ENCODE data around the gene WDR86.

The WDR86 gene, protein sequence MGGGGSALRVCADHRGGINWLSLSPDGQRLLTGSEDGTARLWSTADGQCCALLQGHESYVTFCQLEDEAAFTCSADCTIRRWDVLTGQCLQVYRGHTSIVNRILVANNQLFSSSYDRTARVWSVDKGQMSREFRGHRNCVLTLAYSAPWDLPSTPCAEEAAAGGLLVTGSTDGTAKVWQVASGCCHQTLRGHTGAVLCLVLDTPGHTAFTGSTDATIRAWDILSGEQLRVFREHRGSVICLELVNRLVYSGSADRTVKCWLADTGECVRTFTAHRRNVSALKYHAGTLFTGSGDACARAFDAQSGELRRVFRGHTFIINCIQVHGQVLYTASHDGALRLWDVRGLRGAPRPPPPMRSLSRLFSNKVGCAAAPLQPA

GRCh38 chr7:151409667-151410404 is at the start of gene WDR86:
Gene WDR86, minus strand, starts transcription at chr7:151410038. Its CDS starts 449 bp downstream, at chr7:151409589.
- no peak for DNase-seq (ENCODE audit: low read depth, low spot score)

GRCh38 chr7:151457534-151457933 is 47.7 kb upstream of the WDR86 start:
- no peak for DNase-seq (ENCODE audit: low read depth, low spot score)

GRCh38 chr7:151456782-151457181 is 46.9 kb upstream of the WDR86 start:
- DNase-seq (ENCODE audit: low read depth, low spot score): no peak

DNA sequence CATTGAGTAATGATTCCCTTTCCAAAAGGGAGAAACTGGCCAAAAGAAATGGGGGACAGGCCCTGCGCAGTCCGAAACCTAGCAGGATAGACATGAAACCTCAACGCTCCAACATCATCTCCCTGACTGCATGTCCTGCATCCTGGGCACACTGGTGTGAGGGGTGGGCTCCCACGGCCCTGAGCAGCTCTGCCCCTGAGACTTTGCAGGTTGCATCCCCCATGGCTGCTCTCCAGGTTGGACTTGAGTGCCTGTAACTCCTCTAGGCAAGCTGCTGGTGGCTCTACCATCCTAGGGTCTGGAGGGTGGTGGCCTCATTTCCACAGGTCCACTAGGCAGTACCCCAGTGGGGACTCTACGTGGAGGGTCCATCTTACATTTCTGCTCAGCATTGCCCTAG is 46.4 kb upstream of the WDR86 start:
- DNase-seq (ENCODE audit: low read depth, low spot score): no peak

DNA sequence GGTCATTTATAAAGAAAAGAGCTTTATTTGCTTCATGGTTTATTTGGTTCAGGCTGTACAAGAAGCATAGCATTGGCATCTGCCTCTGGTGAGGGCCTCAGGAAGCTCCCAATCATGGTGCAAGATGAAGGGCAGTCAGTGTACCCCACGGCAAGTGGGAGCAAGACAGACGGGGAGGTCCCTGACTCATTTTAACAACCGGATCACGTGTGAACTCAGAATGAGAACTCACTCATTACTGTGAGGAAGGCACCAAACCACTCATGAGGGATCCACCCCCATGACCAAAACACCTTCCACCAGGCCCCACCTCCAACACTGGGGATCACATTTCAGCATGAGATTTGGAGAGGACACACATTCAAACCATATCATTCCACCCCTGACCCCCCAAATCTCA is 45.9 kb upstream of the WDR86 start:
- DNase-seq (ENCODE audit: low read depth, low spot score): no peak

DNA sequence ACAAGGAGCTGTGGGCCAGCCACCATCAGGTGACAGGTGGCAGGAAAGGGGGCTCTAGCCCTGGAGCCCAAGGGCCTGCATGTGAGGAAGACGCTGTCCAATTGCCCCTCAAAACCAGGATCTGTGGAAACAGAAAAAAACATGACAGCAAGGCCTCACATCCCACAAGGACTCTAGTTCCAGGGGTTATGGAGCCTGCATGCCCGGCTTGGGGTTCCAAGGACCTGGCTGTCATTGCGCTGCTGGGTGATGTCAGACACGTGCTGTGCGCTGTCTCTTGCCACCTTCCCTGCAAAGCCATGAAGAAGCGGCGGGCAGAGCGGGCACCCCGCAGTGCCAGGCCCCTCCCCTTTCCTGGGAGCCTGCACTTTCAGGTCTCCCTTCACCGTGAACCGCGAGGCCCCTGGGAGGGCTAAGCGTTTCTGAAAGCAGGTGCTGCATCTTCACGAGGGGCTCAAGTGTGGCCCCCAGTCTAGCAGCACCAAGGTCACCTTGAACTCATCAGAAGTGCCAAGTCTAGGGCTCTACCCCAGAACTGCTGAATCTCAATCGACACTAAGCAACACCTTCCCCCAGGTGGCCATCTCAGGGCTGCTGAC is 45.2 kb upstream of the WDR86 start:
- no peak for DNase-seq (ENCODE audit: low read depth, low spot score)

DNA sequence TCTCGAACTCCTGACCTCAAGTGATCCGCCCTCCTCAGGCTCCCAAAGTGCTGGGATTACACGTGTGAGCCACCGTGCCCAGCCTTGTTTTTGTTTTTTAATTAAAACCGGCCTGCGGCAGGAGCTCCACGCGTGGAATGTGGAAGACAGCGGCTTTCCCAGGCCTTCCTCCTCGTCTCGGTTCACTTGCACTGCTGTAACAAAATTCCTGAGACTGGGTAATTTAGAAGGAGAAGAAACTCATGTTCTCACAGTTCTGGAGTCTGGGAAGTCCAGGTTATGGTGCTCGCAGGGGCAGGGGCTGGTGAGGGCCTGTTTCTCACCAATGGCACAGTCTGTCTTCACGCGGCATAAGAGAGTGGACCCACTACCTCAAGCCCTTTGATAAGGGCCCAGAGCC is 44.5 kb upstream of the WDR86 start:
- DNase-seq (ENCODE audit: low read depth, low spot score): no peak

DNA sequence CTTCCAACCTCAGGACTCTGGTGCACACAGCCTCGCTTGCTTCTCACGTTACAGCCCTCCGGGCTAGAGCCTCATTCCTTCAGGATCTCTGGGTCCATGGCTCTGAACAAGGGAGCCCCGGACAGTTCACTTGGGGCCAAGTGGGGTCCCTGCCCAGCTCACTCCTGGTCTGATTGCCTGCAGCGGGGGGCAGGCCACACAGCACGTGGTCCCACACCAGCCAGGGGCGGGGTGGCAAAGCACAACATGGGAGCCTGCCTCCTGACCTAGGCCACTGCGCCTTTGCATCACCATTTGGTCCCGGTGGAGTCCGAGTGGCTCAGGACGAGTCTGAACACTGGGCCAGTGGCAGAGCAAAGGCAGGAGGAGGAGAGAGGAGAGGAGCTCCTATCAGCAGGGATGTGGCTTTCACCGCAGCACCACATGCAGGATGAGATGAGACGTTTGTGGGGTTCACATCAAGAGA is 43.5 kb upstream of the WDR86 start:
- DNase-seq (ENCODE audit: low read depth, low spot score): no peak

GRCh38 chr7:151452680-151453325 is 43.0 kb upstream of the WDR86 start:
- no peak for DNase-seq (ENCODE audit: low read depth, low spot score)

- DNase-seq (ENCODE audit: low read depth, low spot score): no peak
Measured at GRCh38 chr7:151451626-151452571, 42.1 kb upstream of the WDR86 start.

DNA sequence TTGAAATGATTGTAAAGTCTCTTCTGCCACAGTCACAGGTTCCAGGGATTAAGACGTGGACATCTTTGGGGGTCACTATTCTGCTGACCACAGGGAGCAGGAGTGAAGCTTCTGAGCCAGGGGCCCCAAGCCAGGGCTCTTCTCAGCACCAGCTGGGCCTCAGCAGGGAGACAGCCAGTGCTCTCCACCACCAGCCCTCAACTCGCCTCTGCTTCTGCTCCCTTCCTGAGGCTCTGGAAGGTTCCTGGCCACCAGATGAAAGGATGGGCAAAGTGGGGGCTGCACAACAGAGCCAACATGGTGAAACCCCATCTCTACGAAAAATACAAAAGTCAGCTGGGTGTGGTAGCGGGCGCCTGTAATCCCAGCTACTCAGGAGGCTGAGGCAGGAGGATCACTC is 41.3 kb upstream of the WDR86 start:
- no peak for DNase-seq (ENCODE audit: low read depth, low spot score)

DNA sequence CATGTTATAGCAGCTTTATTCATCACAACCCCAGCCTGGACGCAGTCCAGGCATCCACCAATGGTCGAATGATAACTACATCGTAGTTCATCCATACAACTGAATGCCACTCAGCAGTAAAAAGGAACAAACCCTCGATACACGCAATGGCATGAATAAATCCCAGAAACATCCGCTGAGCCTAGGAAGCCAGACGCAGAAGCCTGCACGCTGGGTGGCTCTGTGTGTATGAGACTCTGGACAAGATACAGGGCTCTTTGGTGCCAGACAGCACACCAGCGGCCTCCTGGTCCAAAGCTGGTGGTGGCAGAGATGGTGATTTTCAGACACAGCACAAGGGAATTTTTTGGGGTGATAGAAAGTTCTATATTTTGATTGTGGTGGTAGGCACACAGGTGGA is 40.2 kb upstream of the WDR86 start:
- DNase-seq (ENCODE audit: low read depth, low spot score): no peak

DNA sequence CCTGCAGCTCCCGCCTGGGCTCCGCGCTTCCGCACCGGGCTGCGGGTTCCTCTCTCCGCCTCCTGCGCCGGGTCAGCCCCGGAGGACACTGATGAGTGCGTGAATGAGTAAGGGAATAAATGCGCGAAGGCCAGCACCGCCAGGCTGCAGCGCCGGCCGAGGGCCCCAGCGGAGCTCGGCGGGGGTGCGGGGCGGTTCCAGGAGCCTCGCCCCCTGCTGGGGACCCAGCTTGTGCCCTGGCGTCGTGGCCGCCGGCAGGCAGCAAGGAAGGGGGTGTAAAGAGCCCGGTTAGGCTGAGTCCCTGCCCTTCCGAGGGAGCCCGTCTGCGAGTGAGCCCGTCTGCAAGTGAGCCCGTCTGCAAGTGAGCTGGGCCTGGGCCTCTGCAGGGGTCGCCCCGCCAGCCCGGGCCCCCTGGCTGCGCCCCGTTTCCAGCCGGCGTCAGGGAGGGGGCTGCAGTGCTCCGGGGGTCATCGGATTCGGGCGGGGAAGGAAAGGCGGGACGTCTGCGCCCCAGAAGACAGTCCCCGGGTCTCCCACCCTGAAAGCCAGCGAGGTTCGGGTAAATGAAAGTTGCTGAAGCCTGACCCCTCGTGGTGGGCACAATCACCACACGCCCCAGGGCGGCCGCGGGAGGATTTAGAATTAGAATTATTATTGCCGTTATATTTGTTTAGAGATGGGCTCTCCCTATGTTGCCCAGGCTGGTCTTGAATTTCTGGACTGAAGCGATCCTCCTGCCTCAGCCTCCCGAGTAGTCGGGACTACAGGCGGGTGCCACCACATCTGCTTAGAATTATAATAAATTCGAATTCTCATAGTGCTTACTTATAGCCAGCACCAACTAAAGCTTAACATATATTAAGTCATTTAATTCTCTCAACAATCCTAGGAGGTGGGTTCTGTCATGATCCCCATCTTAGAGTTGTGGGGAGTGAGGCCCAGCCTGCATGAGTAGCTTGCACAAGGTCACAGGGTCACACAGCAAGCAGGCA is 38.7 kb upstream of the WDR86 start:
- DNase-seq (ENCODE audit: low read depth, low spot score): peak; percentile 57

- no peak for DNase-seq (ENCODE audit: low read depth, low spot score)
Measured at GRCh38 chr7:151447901-151448260, 38.0 kb upstream of the WDR86 start.

DNA sequence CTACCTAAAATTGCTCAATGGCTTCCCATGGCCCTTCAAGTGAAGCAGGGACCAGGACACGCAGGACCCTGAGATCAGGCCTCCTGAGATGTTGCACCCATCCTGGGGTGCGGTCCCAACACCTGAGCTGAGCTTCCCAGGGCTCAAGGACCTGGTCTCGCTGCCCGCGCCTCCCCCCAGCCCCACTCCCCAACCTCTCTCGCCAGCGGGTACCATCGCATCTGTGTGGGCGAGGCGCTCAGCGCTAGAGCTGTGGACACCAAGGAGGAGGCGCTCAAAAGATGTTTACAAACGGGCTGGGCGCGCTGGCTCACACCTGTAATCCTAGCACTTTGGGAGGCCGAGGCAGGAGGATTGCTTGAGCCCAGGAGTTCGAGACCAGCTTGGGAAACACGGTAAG is 37.5 kb upstream of the WDR86 start:
- no peak for DNase-seq (ENCODE audit: low read depth, low spot score)

GRCh38 chr7:151446412-151446811 is 36.6 kb upstream of the WDR86 start:
- DNase-seq (ENCODE audit: low read depth, low spot score): no peak

GRCh38 chr7:151444632-151445031 is 34.8 kb upstream of the WDR86 start:
- no peak for DNase-seq (ENCODE audit: low read depth, low spot score)

DNA sequence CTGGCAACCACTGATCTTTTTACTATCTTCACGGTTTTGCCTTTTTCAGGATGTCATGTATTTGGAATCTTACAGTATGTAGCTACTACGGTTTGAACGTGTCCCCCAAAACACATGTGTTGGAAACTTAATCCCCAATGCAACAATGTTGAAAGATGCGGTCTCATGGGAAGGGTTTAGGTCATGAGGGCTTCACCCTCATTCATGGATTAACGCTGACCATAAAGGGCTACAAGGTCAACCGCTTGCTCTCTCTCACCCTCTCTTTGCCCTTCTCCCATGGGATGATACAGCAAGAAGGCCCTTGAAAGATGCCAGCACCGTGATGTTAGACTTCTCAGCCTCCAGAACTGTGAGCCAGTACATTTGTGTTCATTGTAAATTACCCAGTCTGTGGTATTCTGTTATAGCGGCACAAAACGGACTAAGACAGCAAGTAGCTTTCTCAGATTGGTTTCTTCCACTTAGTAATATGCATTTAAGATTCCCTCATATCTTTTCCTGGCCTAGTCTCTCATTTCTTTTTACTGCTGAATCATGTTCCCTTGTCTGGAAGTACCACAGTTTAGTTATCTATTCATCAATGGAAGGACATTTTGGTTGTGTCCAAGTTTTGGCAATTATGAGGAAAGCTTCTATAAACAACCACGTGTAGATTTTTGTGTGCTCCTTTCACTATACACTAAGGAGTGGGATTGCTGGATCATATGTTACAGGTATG is 33.1 kb upstream of the WDR86 start:
- DNase-seq (ENCODE audit: low read depth, low spot score): no peak

DNA sequence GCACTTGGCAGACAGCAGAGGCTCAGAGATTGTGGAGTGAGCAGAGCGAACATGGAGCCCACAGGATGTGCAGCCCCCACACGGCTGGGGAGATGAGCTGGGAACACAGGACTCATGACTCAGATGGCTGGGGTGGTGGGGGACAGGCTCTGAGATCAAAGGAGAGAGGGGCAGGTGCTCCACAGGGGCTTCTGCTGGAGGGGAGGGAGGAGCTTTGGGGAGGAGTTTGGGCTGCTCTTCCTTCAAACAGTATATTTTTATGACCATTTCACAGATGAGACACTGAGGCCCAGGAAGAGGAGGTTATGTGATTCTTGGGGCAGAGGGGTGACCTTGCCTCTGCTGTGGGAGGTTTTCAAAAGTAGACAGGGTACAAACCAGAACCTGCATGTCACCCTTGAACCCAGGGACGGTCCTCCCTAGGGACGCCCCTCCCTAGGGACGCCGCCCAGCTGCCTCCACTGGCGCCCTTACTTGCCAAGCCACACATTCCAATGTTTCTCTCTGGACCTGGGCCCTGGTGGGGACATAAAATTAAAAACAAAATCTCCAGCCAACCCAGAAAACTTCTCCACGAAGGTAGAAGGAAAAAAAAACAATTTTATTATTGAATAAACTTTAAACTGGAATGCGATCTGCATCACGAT is 31.1 kb upstream of the WDR86 start:
- DNase-seq (ENCODE audit: low read depth, low spot score): no peak

Measured in activated naive CD8-positive, alpha-beta T cell treated with anti-CD3 and anti-CD28 coated beads, Interleukin-2, amount 50 U/mL, for 16 hours (primary cell).